Neural cell (in vitro differentiated cells): ENCODE measurements around the gene AQP2. TPM values are rescaled to one million over a fixed set of nuclear protein-coding genes. Genes with fewer than 3 reads are reported as not detected.

Experiments
- H2AFZ ChIP-seq: fragments of 200-600, 300-800 bp; sonication (generic), shearing (Covaris generic); 2 replicates; pipeline ENCODE4 v1.6.0; 2014; ENCODE audit warnings: low read depth, mild to moderate bottlenecking, antibody characterized with exemption, low read length, moderate library complexity
- H3F3A ChIP-seq: fragments of 200-600 bp; shearing (Covaris generic); 2 replicates; pipeline ENCODE4 v1.6.1; 2016; ENCODE audit warnings: mild to moderate bottlenecking, moderate library complexity, mixed read lengths, antibody characterized with exemption, low read length; ENCODE audit not compliant: insufficient read depth, poor library complexity, severe bottlenecking
- H3K27ac ChIP-seq: fragments of 200-600, 300-800 bp; sonication (generic), shearing (Covaris generic); 2 replicates; pipeline ENCODE4 v1.5.1; 2014; ENCODE audit warnings: mild to moderate bottlenecking, low read length, moderate library complexity
- H3K27me3 ChIP-seq: fragments of 300-800, 200-600 bp; sonication (generic), shearing (Covaris generic); 2 replicates; pipeline ENCODE4 v1.6.0; 2014; ENCODE audit warnings: mild to moderate bottlenecking, low read depth, low read length, moderate library complexity; ENCODE audit not compliant: insufficient read depth
- H3K36me3 ChIP-seq: fragments of 300-800, 200-600 bp; sonication (generic), shearing (Covaris generic); 2 replicates; pipeline ENCODE4 v1.5.1; 2014; ENCODE audit warnings: mild to moderate bottlenecking, antibody characterized with exemption, low read length, moderate library complexity; ENCODE audit not compliant: insufficient read depth
- H3K4me2 ChIP-seq: fragments of 300-800, 200-600 bp; sonication (generic), shearing (Covaris generic); 2 replicates; pipeline ENCODE4 v1.6.0; 2014; ENCODE audit warnings: mild to moderate bottlenecking, low read length
- H3K4me3 ChIP-seq: fragments of 300-800, 200-600 bp; sonication (generic), shearing (Covaris generic); 2 replicates; pipeline ENCODE4 v1.5.1; 2014; ENCODE audit warnings: mild to moderate bottlenecking, low read length, moderate library complexity
- H3K79me2 ChIP-seq: fragments of 200-600 bp; shearing (Covaris generic); replicated peaks from 2 replicates; pipeline ENCODE4 v1.6.0; 2014; ENCODE audit warnings: mild to moderate bottlenecking, low read length, moderate library complexity; ENCODE audit not compliant: insufficient read depth
- H3K9ac ChIP-seq: fragments of 300-800, 200-600 bp; sonication (generic), shearing (Covaris generic); 2 replicates; pipeline ENCODE4 v1.6.1; 2016; ENCODE audit warnings: mild to moderate bottlenecking, low read length, mixed read lengths
- H3K9me2 ChIP-seq: fragments of 200-600 bp; shearing (Covaris generic); 2 replicates; pipeline ENCODE4 v1.6.1; 2016; ENCODE audit warnings: mild to moderate bottlenecking, low read length, mixed read lengths; ENCODE audit not compliant: insufficient read depth
- H3K9me3 ChIP-seq: fragments of 200-600, 300-800 bp; sonication (generic), shearing (Covaris generic); 2 replicates; pipeline ENCODE4 v1.6.1; 2016; ENCODE audit warnings: mild to moderate bottlenecking, mixed run types, low read length, moderate library complexity, mixed read lengths
- H4K20me1 ChIP-seq: fragments of 200-600 bp; shearing (Covaris generic); 2 replicates; pipeline ENCODE4 v1.6.1; 2016; ENCODE audit warnings: mild to moderate bottlenecking, mixed run types; ENCODE audit not compliant: insufficient read depth
- CTCF ChIP-seq: fragments of 450-650 bp; IDR thresholded peaks from 2 replicates; pipeline ENCODE4 v1.5.1; 2014; ENCODE audit warnings: antibody characterized with exemption, mild to moderate bottlenecking, moderate library complexity; ENCODE audit not compliant: poor library complexity, severe bottlenecking
- EP300 ChIP-seq: fragments of 450-650 bp; conservative IDR thresholded peaks from 2 replicates; pipeline ENCODE4 v1.6.1; 2014; ENCODE audit warnings: antibody characterized with exemption, mild to moderate bottlenecking, moderate library complexity; ENCODE audit not compliant: poor library complexity, severe bottlenecking
- EZH2 ChIP-seq: fragments of 200-600, 300-800 bp; shearing (Covaris generic), sonication (generic); IDR thresholded peaks from 2 replicates; pipeline ENCODE4 v1.6.1; 2014; ENCODE audit warnings: antibody characterized with exemption, low read length, borderline replicate concordance, mild to moderate bottlenecking; ENCODE audit not compliant: insufficient read depth, poor library complexity, severe bottlenecking
- MXI1 ChIP-seq: fragments of 450-650 bp; conservative IDR thresholded peaks from 2 replicates; pipeline ENCODE4 v1.6.1; 2014; ENCODE audit warnings: antibody characterized with exemption, mild to moderate bottlenecking; ENCODE audit not compliant: poor library complexity, severe bottlenecking
- POLR2AphosphoS5 ChIP-seq: IDR thresholded peaks from 2 replicates; pipeline ENCODE4 v1.6.1; 2012
- RAD21 ChIP-seq: fragments of 450-650 bp; conservative IDR thresholded peaks from 2 replicates; pipeline ENCODE4 v1.6.1; 2014; ENCODE audit warnings: antibody characterized with exemption, mild to moderate bottlenecking, moderate library complexity
- REST ChIP-seq: IDR thresholded peaks from 2 replicates; pipeline ENCODE4 v1.6.1; 2012; ENCODE audit warnings: borderline replicate concordance
- SMC3 ChIP-seq: fragments of 450-650 bp; conservative IDR thresholded peaks from 2 replicates; pipeline ENCODE4 v1.6.1; 2014; ENCODE audit warnings: antibody characterized with exemption, mild to moderate bottlenecking, moderate library complexity; ENCODE audit not compliant: poor library complexity
- TAF1 ChIP-seq: IDR thresholded peaks from 2 replicates; pipeline ENCODE4 v1.6.1; 2012; ENCODE audit warnings: low read depth
- polyA plus RNA-seq: library from polyadenylated mRNA; depleted of rRNA; stranded (reverse); fragments of >200 nt; gene quantifications from 2 replicates; pipeline ENCODE4 v1.2.3, GENCODE V29; 2014

Gene AQP2
- polyA plus RNA-seq, 1 donor from 2014 or later, result not detected

GRCh38 chr12:49909356-49909755 is 41.2 kb upstream of the AQP2 start:
- Histone ChIP-seq H4K20me1 (no peaks in the 10 kb centered on the region), H3K36me3 (no peaks in the 10 kb centered on the region), H3K9me3 (no peaks in the 10 kb centered on the region), H2AFZ (no peak overlapping the region), H3K79me2 (no peaks in the 10 kb centered on the region), H3K27ac (no peak overlapping the region), H3K4me2 (no peak overlapping the region), H3F3A (no peaks in the 10 kb centered on the region), H3K9ac (no peak overlapping the region), H3K4me3 (no peak overlapping the region), H3K9me2 (no peaks in the 10 kb centered on the region), H3K27me3 (no peaks in the 10 kb centered on the region)
- TF ChIP-seq MXI1, result no peak
- TF ChIP-seq POLR2AphosphoS5, result no peak
- no peak for TF ChIP-seq CTCF
- no peak for TF ChIP-seq TAF1
- TF ChIP-seq SMC3, result no peak
- TF ChIP-seq EZH2, result no peak
- TF ChIP-seq EP300, result no peak
- no peak for TF ChIP-seq RAD21
- TF ChIP-seq REST, result no peak

- no peak for TF ChIP-seq EP300
- no peak for TF ChIP-seq TAF1
- TF ChIP-seq RAD21, result no peak
- no peak for TF ChIP-seq SMC3
- TF ChIP-seq POLR2AphosphoS5, result no peak
- no peak for TF ChIP-seq EZH2
- TF ChIP-seq MXI1, result no peak
- no peak for TF ChIP-seq CTCF
- no peak for TF ChIP-seq REST
Measured at GRCh38 chr12:49909826-49910225, 40.7 kb upstream of the AQP2 start.

More at GRCh38 chr12:49909826-49910225, 40.7 kb upstream of the AQP2 start:
- H3K9ac ChIP-seq, result no peak overlapping the region
- no peaks in the 10 kb centered on the region for H4K20me1 ChIP-seq
- no peak overlapping the region for H2AFZ ChIP-seq
- H3K36me3 ChIP-seq, result no peaks in the 10 kb centered on the region
- H3K27me3 ChIP-seq, result no peaks in the 10 kb centered on the region
- H3K4me3 ChIP-seq, result no peak overlapping the region
- no peaks in the 10 kb centered on the region for H3K9me3 ChIP-seq
- no peaks in the 10 kb centered on the region for H3K9me2 ChIP-seq
- no peak overlapping the region for H3K4me2 ChIP-seq
- H3K27ac ChIP-seq, result no peak overlapping the region
- H3F3A ChIP-seq, result no peaks in the 10 kb centered on the region
- H3K79me2 ChIP-seq, result no peaks in the 10 kb centered on the region
